CD8-positive, alpha-beta memory T cell (primary cell): ENCODE data around the gene ACSS2. TPM values are rescaled to one million over a fixed set of nuclear protein-coding genes. Genes with fewer than 3 reads are reported as not detected.
"Not testable (repeated sequence)": the region's sequence is repeated elsewhere in the genome, so short reads cannot be mapped to it uniquely, and the experiment has no call there.

ENCODE experiments used
- CTCF ChIA-PET: fragments of 350-600 bp; sonication (Branson Sonifier 250); formaldehyde crosslinking; loops from one replicate; lab custom pipeline; 2021; ENCODE audit warnings: antibody characterized with exemption; lab: Charles Lee
- POLR2A ChIA-PET: fragments of 350-600 bp; sonication (Branson Sonifier 250); formaldehyde crosslinking; loops from one replicate; lab custom pipeline; 2021; ENCODE audit warnings: antibody characterized with exemption; lab: Charles Lee
- DNase-seq, 5 donors: peaks; one replicate each; pipeline versions ENCODE4 v3.0.0 to v3.0.0-alpha.2; 2020 to 2022; ENCODE audit warnings: mixed read lengths in 1 of 5
- H3K27ac ChIP-seq: one replicate; pipeline ENCODE4 v1.7.0; 2013; ENCODE audit warnings: low read depth, mild to moderate bottlenecking, low read length, moderate library complexity
- H3K27me3 ChIP-seq: 2 replicates; pipeline ENCODE4 v1.7.0; 2013; ENCODE audit warnings: low read length, mild to moderate bottlenecking; ENCODE audit not compliant: insufficient read depth, poor library complexity, severe bottlenecking
- H3K36me3 ChIP-seq: 2 replicates; pipeline ENCODE4 v1.7.0; 2013; ENCODE audit warnings: mild to moderate bottlenecking, low read length, moderate library complexity; ENCODE audit not compliant: insufficient read depth
- H3K4me1 ChIP-seq: 2 replicates; pipeline ENCODE4 v1.7.0; 2013; ENCODE audit warnings: mild to moderate bottlenecking, low read length, moderate library complexity; ENCODE audit not compliant: insufficient read depth
- H3K4me3 ChIP-seq: 2 replicates; pipeline ENCODE4 v1.7.0; 2013; ENCODE audit warnings: mild to moderate bottlenecking, low read length
- H3K9me3 ChIP-seq: 2 replicates; pipeline ENCODE4 v1.7.0; 2013; ENCODE audit warnings: mild to moderate bottlenecking, low read length
- H3K27ac Mint-ChIP-seq, 8 donors: one replicate each; pipeline ENCODE4 v1.8.0; 2020 to 2021; ENCODE audit warnings: mixed read lengths in 8 of 8, mild to moderate bottlenecking in 6 of 8, inconsistent platforms in 3 of 8, moderate library complexity in 3 of 8
- H3K27me3 Mint-ChIP-seq, 2 donors: one replicate each; pipeline ENCODE4 v1.8.0; 2020 to 2021; ENCODE audit warnings: mixed read lengths in 2 of 2, mild to moderate bottlenecking in 1 of 2, moderate library complexity in 1 of 2
- H3K36me3 Mint-ChIP-seq, 3 donors: one replicate each; pipeline ENCODE4 v1.8.0; 2020 to 2021; ENCODE audit warnings: mixed read lengths in 3 of 3, inconsistent platforms in 1 of 3, mild to moderate bottlenecking in 1 of 3
- H3K4me1 Mint-ChIP-seq, 3 donors: one replicate each; pipeline ENCODE4 v1.8.0; 2020 to 2021; ENCODE audit warnings: mixed read lengths in 3 of 3, inconsistent platforms in 1 of 3, mild to moderate bottlenecking in 1 of 3
- H3K4me3 Mint-ChIP-seq, 7 donors: one replicate each; pipeline ENCODE4 v1.8.0; 2020 to 2021; ENCODE audit warnings: mixed read lengths in 7 of 7, mild to moderate bottlenecking in 6 of 7, moderate library complexity in 4 of 7, inconsistent platforms in 2 of 7
- H3K9me3 Mint-ChIP-seq, 5 donors: one replicate each; pipeline ENCODE4 v1.8.0; 2020 to 2022; ENCODE audit warnings: mixed read lengths in 5 of 5, mild to moderate bottlenecking in 3 of 5, moderate library complexity in 2 of 5, inconsistent platforms in 1 of 5
- polyA plus RNA-seq: library from polyadenylated mRNA; unstranded; fragments of 300-500 nt; fragmentation: Illumina TruSeq; gene quantifications from one replicate; pipeline ENCODE4 v1.2.3, GENCODE V29; 2021
- total RNA-seq, 2 experiments: library from RNA; stranded (reverse); gene quantifications; one replicate each; pipeline ENCODE4 v1.2.3, GENCODE V29; 2021

ACSS2 gene
- total and polyA plus RNA-seq, 3 experiments from 2014 or later, result 5.3 to 7.2 (median 6.0) TPM

GRCh38 chr20:34898129-34898528 lies 21.7 kb downstream of the ACSS2 start:
- H3K9me3 ChIP-seq, H3K27me3 ChIP-seq, H3K36me3 ChIP-seq, H3K4me1 ChIP-seq, H3K27ac ChIP-seq, H3K4me1 Mint-ChIP-seq, H3K9me3 Mint-ChIP-seq, H3K36me3 Mint-ChIP-seq, DNase-seq, H3K4me3 ChIP-seq, H3K4me3 Mint-ChIP-seq, H3K27me3 Mint-ChIP-seq, POLR2A ChIA-PET, H3K27ac Mint-ChIP-seq, CTCF ChIA-PET: not testable (repeated sequence)

- H3K4me3 Mint-ChIP-seq, DNase-seq, H3K36me3 Mint-ChIP-seq, POLR2A ChIA-PET, H3K27ac ChIP-seq, CTCF ChIA-PET, H3K27me3 Mint-ChIP-seq, H3K4me1 Mint-ChIP-seq, H3K27ac Mint-ChIP-seq, H3K36me3 ChIP-seq, H3K4me3 ChIP-seq, H3K9me3 Mint-ChIP-seq, H3K27me3 ChIP-seq, H3K4me1 ChIP-seq, H3K9me3 ChIP-seq: not testable (repeated sequence)
Measured at GRCh38 chr20:34898731-34899130, 22.3 kb downstream of the ACSS2 start.

- peaks cover 0 to 3% (median 2%) of the 10 kb centered on the region in 3 donors for H3K36me3 Mint-ChIP-seq
- H3K9me3 Mint-ChIP-seq, result no peaks in the 10 kb centered on the region
- POLR2A ChIA-PET, result no interaction called here
- no peak for DNase-seq
- H3K9me3 ChIP-seq, result no peaks in the 10 kb centered on the region
- no peak overlapping the region for H3K27ac ChIP-seq
- no peak overlapping the region for H3K4me3 ChIP-seq
- peak overlapping the region in 1 of 8 donors; percentile 1 for H3K27ac Mint-ChIP-seq
- peaks cover 6% of the 10 kb centered on the region for H3K4me1 ChIP-seq
- CTCF ChIA-PET, result no interaction called here
- no peaks in the 10 kb centered on the region for H3K36me3 ChIP-seq
- H3K27me3 ChIP-seq, result no peaks in the 10 kb centered on the region
- H3K4me3 Mint-ChIP-seq, result no peak overlapping the region
- peaks cover 0 to 2% of the 10 kb centered on the region in 2 donors for H3K27me3 Mint-ChIP-seq
- H3K4me1 Mint-ChIP-seq, result peaks cover 1 to 8% (median 5%) of the 10 kb centered on the region in 3 donors
Measured at GRCh38 chr20:34904202-34904621, 27.8 kb downstream of the ACSS2 start.

DNA sequence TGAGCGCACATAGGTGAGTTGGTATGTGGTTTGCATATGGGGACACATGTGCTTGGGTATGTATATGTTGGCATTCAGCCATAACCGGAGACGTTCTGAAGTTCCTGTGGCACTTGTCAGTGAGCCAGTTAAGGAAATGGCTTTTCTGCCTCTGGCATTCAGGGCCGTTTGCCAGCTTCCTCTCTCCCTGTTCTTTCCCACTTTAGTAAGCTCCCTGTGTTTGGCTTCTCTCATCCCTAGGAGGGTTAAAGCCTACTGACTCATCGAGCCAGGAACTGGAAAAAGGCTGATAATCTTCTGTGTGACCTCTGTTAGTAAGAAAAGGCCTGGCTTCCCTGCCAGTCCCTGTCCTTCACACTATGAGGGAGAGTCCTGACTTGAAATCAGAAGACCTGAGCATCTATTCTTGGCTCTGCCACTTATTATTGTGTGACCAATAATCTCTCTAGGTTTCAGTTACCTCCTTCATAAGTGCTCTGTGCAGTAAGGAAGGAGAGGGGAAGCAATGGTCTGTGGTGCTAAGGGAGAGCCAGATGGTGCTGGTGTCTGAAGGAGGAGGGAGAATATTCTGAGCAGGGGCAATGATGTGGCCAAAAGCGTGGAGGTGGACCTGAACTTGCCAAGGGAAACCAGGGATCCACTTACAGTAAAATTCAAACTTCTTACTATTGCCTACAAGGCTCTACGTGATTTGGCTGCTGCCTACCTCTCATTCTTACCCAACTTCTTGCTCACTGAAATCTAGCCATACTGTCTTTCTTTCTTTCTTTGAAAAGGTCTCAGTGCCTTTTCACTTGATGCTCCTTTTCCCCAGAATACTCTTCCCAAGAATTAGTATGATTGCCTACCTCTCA lies 31.4 kb downstream of the ACSS2 start:
- Histone ChIP-seq H3K27me3 (no peaks in the 10 kb centered on the region), H3K9me3 (no peaks in the 10 kb centered on the region), H3K4me3 (no peak overlapping the region), H3K4me1 (peaks cover 6% of the 10 kb centered on the region), H3K36me3 (no peaks in the 10 kb centered on the region), H3K27ac (no peak overlapping the region)
- Mint-ChIP-seq H3K27me3 (no peaks in the 10 kb centered on the region), H3K27ac (peak overlapping the region in 3 of 8 donors; percentile 1 to 30 (median 14)), H3K9me3 (no peaks in the 10 kb centered on the region), H3K36me3 (no peaks in the 10 kb centered on the region), H3K4me3 (no peak overlapping the region), H3K4me1 (peaks cover 1 to 8% (median 5%) of the 10 kb centered on the region in 3 donors)
- ChIA-PET POLR2A (no interaction called here), CTCF (no interaction called here)
- no peak for DNase-seq

- Mint-ChIP-seq H3K27ac (peak overlapping the region in 3 of 8 donors; percentile 25 to 42 (median 33)), H3K27me3 (peaks cover 0 to 1% of the 10 kb centered on the region in 2 donors), H3K4me3 (no peak overlapping the region), H3K36me3 (peaks cover 0 to under 1% (median 0%) of the 10 kb centered on the region in 3 donors), H3K9me3 (no peaks in the 10 kb centered on the region), H3K4me1 (peaks cover 9 to 27% (median 18%) of the 10 kb centered on the region in 3 donors)
- Histone ChIP-seq H3K4me3 (no peak overlapping the region), H3K36me3 (no peaks in the 10 kb centered on the region), H3K27ac (no peak overlapping the region), H3K9me3 (no peaks in the 10 kb centered on the region), H3K4me1 (peaks cover 12% of the 10 kb centered on the region), H3K27me3 (no peaks in the 10 kb centered on the region)
- ChIA-PET POLR2A (no interaction called here), CTCF (interaction anchor here (1.2 kb wide), 1 partner anchor 8 kb away, joined by 3 read pairs; no protein-coding TSS in a partner anchor)
- no peak for DNase-seq
Measured at GRCh38 chr20:34915131-34915530, 38.7 kb downstream of the ACSS2 start.

- Histone ChIP-seq H3K27me3 (no peaks in the 10 kb centered on the region), H3K4me1 (peaks cover 12% of the 10 kb centered on the region), H3K9me3 (no peaks in the 10 kb centered on the region), H3K36me3 (no peaks in the 10 kb centered on the region), H3K27ac (no peak overlapping the region), H3K4me3 (no peak overlapping the region)
- ChIA-PET POLR2A (no interaction called here), CTCF (no interaction called here)
- H3K27ac Mint-ChIP-seq, result no peak overlapping the region
- H3K27me3 Mint-ChIP-seq, result peaks cover 0 to 1% of the 10 kb centered on the region in 2 donors
- no peaks in the 10 kb centered on the region for H3K9me3 Mint-ChIP-seq
- peaks cover 0 to 3% (median 0%) of the 10 kb centered on the region in 3 donors for H3K36me3 Mint-ChIP-seq
- no peak for DNase-seq
- no peak overlapping the region for H3K4me3 Mint-ChIP-seq
- H3K4me1 Mint-ChIP-seq, result peaks cover 9 to 27% (median 18%) of the 10 kb centered on the region in 3 donors
Measured at GRCh38 chr20:34915749-34916455, 39.5 kb downstream of the ACSS2 start.

GRCh38 chr20:34916774-34917354 lies 40.5 kb downstream of the ACSS2 start:
- peak overlapping the region in 2 of 8 donors; percentile 47 to 68 for H3K27ac Mint-ChIP-seq
- peaks cover 9 to 27% (median 18%) of the 10 kb centered on the region in 3 donors for H3K4me1 Mint-ChIP-seq
- H3K4me1 ChIP-seq, result peaks cover 12% of the 10 kb centered on the region
- no peaks in the 10 kb centered on the region for H3K36me3 ChIP-seq
- no peak overlapping the region for H3K27ac ChIP-seq
- no peaks in the 10 kb centered on the region for H3K9me3 Mint-ChIP-seq
- peaks cover 0 to 4% (median 0%) of the 10 kb centered on the region in 3 donors for H3K36me3 Mint-ChIP-seq
- H3K27me3 ChIP-seq, result no peaks in the 10 kb centered on the region
- H3K27me3 Mint-ChIP-seq, result peaks cover 0 to 1% of the 10 kb centered on the region in 2 donors
- ChIA-PET CTCF (no interaction called here), POLR2A (no interaction called here)
- no peak overlapping the region for H3K4me3 Mint-ChIP-seq
- no peak for DNase-seq
- H3K4me3 ChIP-seq, result no peak overlapping the region
- no peaks in the 10 kb centered on the region for H3K9me3 ChIP-seq

DNA sequence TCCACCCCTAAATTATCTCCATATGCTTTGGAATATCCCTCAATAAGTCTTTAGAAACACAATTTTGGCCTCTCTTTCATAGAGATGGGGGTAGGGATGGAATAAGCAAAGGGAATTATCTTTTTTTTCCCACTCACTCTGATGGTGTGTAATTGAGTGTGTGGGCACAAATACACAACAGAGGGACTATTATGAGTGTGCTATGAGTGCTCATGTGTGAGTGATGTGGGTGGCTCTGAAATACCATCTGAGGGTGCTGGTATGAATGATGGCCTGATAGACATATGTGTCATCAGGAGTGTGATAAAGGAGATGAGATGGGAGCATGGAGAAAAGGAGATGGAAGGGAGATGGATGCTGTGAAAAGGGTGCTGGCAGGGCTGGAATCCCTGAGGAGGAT lies 43.6 kb downstream of the ACSS2 start:
- Histone ChIP-seq H3K4me1 (peaks cover 12% of the 10 kb centered on the region), H3K27me3 (no peaks in the 10 kb centered on the region), H3K36me3 (no peaks in the 10 kb centered on the region), H3K27ac (no peak overlapping the region), H3K9me3 (no peaks in the 10 kb centered on the region), H3K4me3 (no peak overlapping the region)
- ChIA-PET CTCF (no interaction called here), POLR2A (no interaction called here)
- Mint-ChIP-seq H3K36me3 (peaks cover 2 to 7% (median 2%) of the 10 kb centered on the region in 3 donors), H3K27ac (peak overlapping the region in 1 of 8 donors; percentile 0), H3K27me3 (peaks cover 0 to 1% of the 10 kb centered on the region in 2 donors), H3K9me3 (no peaks in the 10 kb centered on the region), H3K4me1 (peaks cover 9 to 27% (median 18%) of the 10 kb centered on the region in 3 donors), H3K4me3 (no peak overlapping the region)
- DNase-seq, result no peak
